ENCODE measurements around the gene ACVR1B. TPM values are rescaled to one million over a fixed set of nuclear protein-coding genes. Genes with fewer than 3 reads are reported as not detected.

ACVR1B gene
- total RNA-seq, 1 donor, result 10.5 TPM

DNA sequence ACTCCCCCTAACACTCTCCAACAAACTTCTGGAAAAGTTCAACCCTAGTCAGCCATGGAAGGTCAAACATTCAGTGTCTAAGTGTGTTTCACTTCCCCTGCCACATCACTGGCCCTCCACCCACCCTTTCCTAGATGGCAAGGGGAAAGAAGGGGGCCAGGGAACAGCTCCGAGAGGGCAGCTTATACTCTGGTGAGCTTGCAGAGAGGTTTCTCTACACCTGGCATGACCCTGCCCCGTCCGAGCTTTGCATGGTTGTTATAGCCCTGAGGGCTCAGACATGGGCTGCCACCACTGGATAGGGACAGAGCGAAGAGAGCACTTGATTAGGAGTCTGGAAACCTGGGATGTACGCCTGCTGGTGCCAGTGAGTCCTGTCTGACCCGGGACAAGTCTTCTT lies 40.2 kb upstream of the ACVR1B start:
- DNase-seq (ENCODE audit: insufficient read length, low spot score, missing footprints), result no peak
- Histone ChIP-seq H2AFZ (ENCODE audit: low read length) (no peak overlapping the region), H3K4me1 (ENCODE audit: insufficient read depth, low read length) (peaks cover 18% of the 10 kb centered on the region), H3K4me3 (ENCODE audit: insufficient read depth, low read length) (no peak overlapping the region), H3K36me3 (ENCODE audit: insufficient read depth, low read length) (no peaks in the 10 kb centered on the region), H3K9me3 (ENCODE audit: low read depth, low read length) (no peaks in the 10 kb centered on the region), H4K20me1 (ENCODE audit: insufficient read depth, low read length) (no peaks in the 10 kb centered on the region), H3K79me2 (ENCODE audit: insufficient read depth, low read length) (no peaks in the 10 kb centered on the region), H3K27me3 (ENCODE audit: insufficient read depth, low read length) (no peaks in the 10 kb centered on the region), H3K27ac (ENCODE audit: low read depth, low read length) (no peak overlapping the region), H3K4me2 (ENCODE audit: insufficient read depth, low read length) (no peak overlapping the region)
- TF ChIP-seq, protein P1, sequence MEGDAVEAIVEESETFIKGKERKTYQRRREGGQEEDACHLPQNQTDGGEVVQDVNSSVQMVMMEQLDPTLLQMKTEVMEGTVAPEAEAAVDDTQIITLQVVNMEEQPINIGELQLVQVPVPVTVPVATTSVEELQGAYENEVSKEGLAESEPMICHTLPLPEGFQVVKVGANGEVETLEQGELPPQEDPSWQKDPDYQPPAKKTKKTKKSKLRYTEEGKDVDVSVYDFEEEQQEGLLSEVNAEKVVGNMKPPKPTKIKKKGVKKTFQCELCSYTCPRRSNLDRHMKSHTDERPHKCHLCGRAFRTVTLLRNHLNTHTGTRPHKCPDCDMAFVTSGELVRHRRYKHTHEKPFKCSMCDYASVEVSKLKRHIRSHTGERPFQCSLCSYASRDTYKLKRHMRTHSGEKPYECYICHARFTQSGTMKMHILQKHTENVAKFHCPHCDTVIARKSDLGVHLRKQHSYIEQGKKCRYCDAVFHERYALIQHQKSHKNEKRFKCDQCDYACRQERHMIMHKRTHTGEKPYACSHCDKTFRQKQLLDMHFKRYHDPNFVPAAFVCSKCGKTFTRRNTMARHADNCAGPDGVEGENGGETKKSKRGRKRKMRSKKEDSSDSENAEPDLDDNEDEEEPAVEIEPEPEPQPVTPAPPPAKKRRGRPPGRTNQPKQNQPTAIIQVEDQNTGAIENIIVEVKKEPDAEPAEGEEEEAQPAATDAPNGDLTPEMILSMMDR (IDR thresholded peaks at IDR 0.05; ENCODE audit: extremely low read depth, low read depth, low read length), result no peak

DNA sequence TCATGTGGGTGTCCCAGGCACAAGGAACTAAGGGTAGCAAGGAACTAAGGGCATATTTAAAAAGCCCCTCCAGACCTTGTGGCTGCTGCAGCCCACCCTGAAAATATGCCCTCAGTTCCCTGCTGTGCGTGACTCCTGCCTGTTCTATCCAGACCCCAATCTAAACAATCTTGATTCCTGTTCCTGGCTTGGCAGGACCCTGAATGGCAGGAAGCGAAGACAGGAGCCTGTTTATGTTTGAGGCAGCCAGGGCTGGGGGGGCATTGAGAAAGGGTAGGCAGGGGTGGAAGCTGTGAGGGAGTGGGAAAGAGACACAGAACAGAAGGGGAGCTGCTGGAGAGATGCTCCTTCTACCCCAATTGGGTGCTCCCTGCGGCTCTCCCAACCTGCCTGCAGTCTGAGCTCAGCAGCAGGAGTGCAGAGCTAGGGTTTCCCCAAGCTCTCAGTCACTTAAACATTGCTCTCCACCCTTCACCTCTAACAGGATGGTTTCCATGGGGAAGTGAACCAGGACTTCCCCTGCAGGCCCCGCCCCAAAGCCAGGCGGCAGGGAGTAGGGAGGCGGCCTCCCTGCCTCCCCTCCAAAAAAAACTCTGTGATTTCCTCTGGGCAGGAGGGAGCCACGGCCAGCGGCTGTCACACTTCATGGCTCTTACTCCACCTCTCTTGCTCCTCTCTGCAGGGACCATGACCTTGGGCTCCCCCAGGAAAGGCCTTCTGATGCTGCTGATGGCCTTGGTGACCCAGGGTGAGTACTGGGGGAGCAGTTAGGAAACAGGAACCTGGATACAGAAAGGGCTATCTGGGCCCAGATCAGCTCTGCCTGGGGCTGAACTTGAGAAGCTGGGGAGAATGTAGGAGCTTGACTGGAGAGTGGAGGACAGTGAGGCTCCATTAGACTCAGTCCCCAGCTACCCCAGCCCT lies 39.4 kb upstream of the ACVR1B start:
- TF ChIP-seq, protein P1 (IDR thresholded peaks at IDR 0.05; ENCODE audit: extremely low read depth, low read depth, low read length), result no peak
- no peaks in the 10 kb centered on the region for H3K27me3 ChIP-seq (ENCODE audit: insufficient read depth, low read length)
- no peaks in the 10 kb centered on the region for H3K36me3 ChIP-seq (ENCODE audit: insufficient read depth, low read length)
- H3K4me3 ChIP-seq (ENCODE audit: insufficient read depth, low read length), result no peak overlapping the region
- no peaks in the 10 kb centered on the region for H3K9me3 ChIP-seq (ENCODE audit: low read depth, low read length)
- H3K4me2 ChIP-seq (ENCODE audit: insufficient read depth, low read length), result no peak overlapping the region
- no peak overlapping the region for H3K27ac ChIP-seq (ENCODE audit: low read depth, low read length)
- no peaks in the 10 kb centered on the region for H3K79me2 ChIP-seq (ENCODE audit: insufficient read depth, low read length)
- H2AFZ ChIP-seq (ENCODE audit: low read length), result no peak overlapping the region
- peaks cover 18% of the 10 kb centered on the region for H3K4me1 ChIP-seq (ENCODE audit: insufficient read depth, low read length)
- DNase-seq (ENCODE audit: insufficient read length, low spot score, missing footprints), result no peak
- no peaks in the 10 kb centered on the region for H4K20me1 ChIP-seq (ENCODE audit: insufficient read depth, low read length)

DNA sequence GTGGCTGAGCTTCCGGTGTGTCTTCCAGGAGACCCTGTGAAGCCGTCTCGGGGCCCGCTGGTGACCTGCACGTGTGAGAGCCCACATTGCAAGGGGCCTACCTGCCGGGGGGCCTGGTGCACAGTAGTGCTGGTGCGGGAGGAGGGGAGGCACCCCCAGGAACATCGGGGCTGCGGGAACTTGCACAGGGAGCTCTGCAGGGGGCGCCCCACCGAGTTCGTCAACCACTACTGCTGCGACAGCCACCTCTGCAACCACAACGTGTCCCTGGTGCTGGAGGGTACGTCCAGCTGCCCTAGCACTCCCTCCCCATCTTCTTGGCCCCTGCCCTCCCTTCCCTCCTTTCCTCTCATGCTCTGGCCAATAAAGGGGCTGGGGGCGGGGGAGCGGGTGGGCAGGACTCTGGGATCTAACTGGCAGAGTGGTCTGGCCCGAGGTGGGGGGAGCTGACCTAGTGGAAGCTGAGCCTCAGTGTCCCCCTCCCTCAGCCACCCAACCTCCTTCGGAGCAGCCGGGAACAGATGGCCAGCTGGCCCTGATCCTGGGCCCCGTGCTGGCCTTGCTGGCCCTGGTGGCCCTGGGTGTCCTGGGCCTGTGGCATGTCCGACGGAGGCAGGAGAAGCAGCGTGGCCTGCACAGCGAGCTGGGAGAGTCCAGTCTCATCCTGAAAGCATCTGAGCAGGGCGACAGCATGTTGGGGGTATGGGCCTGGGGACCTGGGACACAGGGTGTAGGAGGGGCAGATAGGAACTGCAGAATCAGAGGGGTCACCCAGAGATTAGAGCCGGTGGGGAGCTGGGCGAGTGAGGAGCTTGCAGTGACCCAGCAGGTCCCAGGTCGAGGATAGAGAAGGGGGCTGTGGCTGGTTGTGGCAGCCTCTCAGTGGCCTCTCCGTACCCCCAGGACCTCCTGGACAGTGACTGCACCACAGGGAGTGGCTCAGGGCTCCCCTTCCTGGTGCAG lies 38.1 kb upstream of the ACVR1B start:
- TF ChIP-seq, protein P1 (IDR thresholded peaks at IDR 0.05; ENCODE audit: extremely low read depth, low read depth, low read length), result no peak

More for the DNA sequence above, 38.1 kb upstream of the ACVR1B start:
- no peak for DNase-seq (ENCODE audit: insufficient read length, low spot score, missing footprints)
- no peak overlapping the region for H3K4me3 ChIP-seq (ENCODE audit: insufficient read depth, low read length)
- no peaks in the 10 kb centered on the region for H3K36me3 ChIP-seq (ENCODE audit: insufficient read depth, low read length)
- no peak overlapping the region for H3K27ac ChIP-seq (ENCODE audit: low read depth, low read length)
- H3K27me3 ChIP-seq (ENCODE audit: insufficient read depth, low read length), result no peaks in the 10 kb centered on the region
- no peaks in the 10 kb centered on the region for H4K20me1 ChIP-seq (ENCODE audit: insufficient read depth, low read length)
- H3K4me1 ChIP-seq (ENCODE audit: insufficient read depth, low read length), result peaks cover 14% of the 10 kb centered on the region
- H3K79me2 ChIP-seq (ENCODE audit: insufficient read depth, low read length), result no peaks in the 10 kb centered on the region
- no peak overlapping the region for H3K4me2 ChIP-seq (ENCODE audit: insufficient read depth, low read length)
- no peaks in the 10 kb centered on the region for H3K9me3 ChIP-seq (ENCODE audit: low read depth, low read length)
- H2AFZ ChIP-seq (ENCODE audit: low read length), result no peak overlapping the region

Measured in osteoblast (primary cell).